ENCODE data around the gene ERBB4.

ERBB4 gene

DNA sequence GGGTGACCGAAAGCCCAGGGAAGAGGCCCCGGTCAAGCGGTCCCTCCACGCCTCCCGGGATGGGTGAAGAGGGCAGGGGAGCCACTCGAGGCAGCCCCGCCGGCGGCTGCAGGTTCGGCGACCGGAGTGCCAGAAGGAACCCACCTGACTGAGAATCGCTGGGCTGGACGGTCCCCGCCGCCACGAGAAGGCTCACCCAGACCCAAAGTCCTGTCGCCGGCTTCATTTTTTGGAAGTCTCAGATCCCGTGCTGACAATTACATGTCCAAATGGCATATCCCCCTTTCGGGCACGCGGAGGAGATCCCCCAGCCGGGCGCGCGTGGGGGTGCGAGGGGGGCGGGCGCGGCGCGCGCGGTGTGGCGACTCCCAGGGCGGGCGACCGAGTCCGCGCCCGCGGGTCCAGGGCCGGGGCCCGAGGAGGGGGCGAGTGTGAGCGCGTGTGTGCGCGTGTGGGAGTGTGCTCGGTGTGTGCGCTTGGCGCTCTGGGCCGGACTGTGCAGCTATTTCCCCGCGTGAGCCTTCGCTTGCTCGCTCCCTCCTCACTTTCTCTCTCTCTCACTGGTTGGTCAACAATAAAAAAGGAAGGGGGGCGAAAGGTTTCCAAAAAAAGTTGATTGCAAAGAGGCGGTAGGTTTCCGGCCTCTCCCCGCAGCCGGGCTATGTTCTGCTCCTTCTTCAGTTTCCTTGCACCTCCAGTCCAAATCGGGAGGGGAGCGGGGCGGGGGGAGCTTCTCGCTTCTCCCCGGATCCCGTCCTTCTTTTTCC, at the start of gene ERBB4:
TSS of gene ERBB4 (minus strand) at position 498 of the 767 bp plus-strand sequence. CDS start at position 226, 272 bp downstream.
- DNase-seq (ENCODE audit: low spot score), result no peak

DNA sequence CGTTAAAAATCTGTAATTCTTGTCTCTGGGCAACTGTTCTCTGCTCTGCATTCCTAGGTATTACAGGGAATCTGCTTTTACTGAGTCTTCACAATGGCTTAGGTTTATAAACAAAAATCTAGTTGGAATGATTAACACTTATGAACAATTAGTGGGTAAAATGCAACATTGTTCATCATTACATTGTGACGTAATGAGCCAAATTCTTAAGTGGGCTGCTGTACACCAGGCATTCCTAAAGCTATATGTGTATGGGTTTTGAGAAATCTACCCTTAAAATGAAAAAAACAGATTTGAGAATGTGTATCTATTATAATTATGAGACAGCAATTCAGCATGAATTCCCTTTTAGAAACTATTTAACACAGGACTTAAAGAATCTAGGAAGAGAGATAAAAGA, 41.5 kb upstream of the ERBB4 start:
- no peak for DNase-seq (ENCODE audit: low spot score)

DNA sequence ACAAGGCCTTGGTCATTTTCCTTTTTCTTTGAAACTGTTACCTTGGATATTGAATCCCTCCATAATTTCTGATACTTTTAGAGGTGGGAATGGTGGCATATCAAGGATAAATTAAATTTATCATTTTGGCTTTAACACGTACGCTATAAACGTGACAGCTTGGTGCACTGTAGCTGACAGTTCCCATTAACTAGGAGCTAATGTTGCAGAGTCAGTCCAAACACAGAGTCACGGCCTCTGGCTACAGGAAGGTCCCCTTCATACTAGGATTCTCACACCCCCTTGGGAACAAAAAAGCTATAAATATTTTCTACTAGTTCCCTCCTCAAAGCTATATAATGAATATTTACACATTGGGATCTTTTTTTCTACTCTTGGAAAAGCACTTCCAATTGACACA, 17.7 kb upstream of the ERBB4 start:
- no peak for DNase-seq (ENCODE audit: low spot score)

DNA sequence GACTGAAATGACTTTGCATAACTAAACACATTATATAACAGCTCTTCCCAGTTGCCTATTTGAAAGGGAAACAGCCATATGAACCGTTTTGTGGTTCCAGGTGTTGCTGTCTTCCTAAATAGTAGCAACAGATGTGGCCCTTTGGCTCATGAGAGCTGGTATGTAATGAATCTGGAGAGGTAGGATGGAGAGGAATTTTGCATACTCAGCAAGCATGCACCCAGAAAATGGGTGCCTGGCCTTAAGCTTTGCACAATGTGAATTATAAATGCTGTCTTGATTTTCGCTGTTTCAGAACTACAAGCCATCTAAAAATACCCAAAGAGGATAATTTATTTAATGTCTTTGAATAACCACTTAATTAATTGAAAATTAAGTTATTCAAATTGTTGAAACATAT, 15.6 kb upstream of the ERBB4 start:
- no peak for DNase-seq (ENCODE audit: low spot score)

DNA sequence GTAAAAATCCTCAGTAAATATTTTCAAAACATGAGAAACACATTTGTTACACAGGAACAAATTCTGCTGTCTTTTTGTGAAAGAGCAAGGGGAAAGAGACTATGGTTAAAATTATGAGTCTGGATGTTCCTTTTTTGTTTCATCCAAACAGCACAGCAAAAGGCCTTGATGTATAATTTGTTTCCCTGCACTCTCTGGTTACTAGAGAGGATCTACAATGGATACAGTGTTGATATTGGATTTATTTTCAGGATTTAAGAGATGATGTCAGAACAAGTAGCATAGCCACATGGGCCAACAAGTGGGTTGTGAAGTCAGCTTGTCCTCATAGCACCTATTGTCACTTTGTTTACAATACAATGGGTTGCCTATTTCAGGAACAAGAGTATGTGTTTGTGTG, 11.3 kb upstream of the ERBB4 start:
- no peak for DNase-seq (ENCODE audit: low spot score)

DNA sequence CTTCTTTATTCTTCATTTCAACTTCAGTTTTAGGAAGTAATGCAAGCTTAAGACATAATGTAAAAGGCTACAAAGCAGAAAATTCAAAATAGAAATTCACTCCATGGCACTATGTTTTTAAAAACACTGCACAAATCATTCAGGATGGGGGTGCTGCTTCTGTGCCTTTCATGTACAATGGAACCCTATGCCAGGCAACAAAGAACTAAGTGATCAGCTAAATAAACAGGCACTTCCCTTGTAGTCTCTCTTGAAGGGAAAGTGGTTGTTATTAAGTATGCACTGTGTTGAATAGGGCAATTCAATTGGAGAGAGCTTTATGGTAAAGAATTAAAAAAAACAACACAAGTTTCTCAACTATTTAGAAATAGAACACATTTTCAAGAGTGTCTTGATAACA, 10.9 kb upstream of the ERBB4 start:
- DNase-seq (ENCODE audit: low spot score), result no peak

DNA sequence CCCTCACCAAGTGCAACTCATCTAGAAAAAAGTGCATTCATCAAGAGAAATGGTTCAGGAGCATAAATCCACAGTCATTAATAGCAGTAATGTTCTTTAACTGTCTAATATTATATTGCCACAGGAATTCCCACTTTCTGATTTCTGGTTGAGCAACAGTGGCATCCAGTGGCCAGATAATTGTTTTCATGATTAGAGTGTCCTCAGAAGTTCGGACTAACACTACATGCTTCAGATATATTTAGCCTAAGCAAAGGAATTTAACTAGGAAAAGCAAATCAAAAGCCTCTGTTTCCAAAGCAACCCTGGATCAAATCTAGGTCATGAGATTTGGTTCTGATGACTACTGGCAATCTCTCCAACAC, 9.8 kb upstream of the ERBB4 start:
- peak; percentile 10 for DNase-seq (ENCODE audit: low spot score)

DNA sequence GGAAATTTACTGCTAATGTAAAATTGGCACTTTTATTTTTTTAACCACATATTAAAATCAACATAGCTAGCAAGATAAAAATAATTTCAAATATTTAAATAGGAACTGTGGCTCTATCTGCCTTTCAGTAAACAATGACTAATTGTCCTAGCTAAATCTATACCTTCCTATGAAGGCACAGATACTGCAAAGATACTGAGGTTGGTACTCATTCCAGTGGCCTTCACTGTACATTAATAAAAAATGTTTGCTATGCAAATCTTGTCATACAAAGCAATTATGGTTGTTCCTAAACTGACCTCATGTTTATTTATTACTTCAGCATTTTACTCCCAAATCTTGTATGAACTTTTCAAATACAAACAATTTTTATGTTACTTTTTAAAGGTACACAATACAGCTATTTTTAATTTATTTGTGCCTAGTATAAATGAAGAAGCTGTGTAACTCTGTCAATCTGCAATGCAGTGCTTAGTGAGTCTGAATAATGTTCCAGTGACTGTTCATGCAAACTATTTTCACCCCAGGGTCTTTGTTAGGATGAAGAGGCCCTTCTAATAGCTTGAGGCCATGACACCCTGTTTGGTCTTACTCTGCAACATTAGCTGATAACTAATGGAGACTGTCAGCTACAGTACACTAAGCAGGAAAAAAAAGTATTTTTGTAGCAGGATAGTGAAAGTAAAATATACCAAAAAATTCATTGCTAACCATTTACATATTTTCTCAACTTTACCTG, 9.3 kb upstream of the ERBB4 start:
- no peak for DNase-seq (ENCODE audit: low spot score)

DNA sequence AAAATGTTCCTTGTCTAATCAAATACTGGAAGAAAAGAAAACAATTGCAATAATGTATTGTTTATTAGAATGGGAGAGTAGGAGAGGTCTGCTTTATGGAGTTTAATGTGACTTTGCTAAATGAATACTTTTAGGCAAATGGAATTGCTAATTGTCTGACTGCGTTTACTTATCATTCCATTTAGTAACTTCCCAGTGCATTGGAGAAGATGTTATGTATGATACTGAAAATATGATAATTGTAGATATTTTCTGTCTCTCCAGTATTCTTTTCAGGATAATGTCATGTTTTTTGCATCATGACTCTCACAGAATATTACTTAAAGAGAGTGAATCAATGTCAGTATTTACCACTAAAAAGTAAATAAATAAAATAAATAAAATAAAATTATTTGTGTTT, 8.1 kb upstream of the ERBB4 start:
- DNase-seq (ENCODE audit: low spot score), result no peak

DNA sequence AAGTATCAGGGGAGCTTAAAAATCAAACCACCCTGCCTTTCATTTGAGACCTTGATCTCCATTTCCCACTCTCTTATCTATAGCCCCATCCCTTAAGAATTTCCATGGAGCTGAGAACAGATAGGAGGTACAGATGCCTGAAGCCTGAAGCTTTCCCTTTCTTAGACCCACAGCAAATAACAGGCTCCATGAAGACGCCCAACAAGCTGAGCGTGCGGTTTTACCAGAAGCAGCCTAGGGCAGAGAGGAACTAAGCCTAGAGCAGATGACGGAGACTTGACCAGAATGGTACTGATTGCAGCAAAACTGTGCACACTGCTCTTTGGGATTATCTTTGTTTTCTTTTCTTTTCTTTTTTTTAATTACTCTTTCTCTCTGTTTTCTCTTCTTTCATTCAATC, 1.7 kb upstream of the ERBB4 start:
- DNase-seq (ENCODE audit: low spot score), result no peak

DNA sequence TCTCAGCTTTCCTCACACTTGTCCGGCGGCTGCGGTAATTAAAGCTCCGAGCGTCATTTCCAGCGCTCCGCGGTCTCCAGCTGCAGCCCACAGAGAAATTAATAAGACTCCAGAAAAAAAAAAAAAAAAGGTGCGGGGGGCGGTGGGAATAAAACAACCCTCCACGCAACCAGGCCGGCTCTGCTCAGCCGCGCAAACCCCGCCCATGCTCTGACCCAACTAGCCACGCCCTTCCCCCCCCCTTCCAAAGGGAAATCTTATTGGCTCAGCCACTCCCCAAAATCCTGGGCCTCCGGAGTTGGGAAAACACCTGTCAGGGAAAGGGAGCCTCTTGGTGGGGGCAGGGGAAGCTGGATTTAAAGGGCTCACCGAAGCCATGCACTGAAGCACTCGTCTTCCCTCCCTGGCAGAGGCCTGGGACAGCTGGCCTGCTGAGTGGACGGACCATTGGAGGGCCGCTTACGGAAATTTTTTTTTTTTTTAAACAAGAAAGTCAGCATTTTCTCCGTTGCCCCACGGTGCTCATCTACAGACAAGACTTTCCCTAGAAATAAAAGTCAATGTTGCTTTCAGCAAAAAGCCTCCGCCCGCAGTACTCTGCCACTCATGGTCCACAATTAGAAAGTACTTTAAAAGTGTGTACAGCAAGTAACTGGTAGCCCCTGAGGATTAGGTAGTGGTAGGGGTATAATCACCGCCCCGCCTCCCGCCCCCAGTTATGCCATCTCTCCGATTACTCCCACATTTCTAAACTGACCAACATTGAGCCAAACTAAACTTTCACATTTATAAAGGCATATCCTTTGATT, 674 bp upstream of the ERBB4 start:
- DNase-seq (ENCODE audit: low spot score), result no peak

DNA sequence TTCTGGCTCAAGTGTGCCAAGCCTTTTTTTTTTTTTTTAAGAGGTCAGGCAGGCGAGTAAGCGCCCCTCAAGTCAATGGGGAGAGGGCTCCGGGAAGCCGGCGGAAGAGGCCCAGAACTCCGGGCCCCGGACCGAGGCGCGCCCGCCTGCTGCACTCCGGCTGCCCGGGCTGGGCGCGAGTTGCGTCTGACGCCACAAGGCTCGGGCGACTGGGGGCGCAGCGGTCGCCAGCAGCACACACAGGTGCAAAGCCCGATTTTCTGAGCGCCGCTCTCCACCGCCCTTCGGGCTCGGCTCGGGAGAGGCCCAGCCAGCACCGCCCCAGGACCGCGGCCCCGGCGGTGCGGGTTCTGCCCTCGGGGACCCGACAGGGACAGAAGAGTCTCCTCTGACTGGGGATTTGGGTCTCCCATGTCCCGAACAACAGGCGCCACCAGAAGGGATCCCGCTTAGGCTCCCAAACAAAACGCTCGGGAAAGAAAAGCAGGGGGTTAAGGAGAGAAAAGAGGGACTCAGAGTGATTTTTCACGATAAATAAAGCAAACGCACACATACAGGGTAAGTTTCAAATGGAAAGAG, 787 bp downstream of the ERBB4 start:
- no peak for DNase-seq (ENCODE audit: low spot score)

DNA sequence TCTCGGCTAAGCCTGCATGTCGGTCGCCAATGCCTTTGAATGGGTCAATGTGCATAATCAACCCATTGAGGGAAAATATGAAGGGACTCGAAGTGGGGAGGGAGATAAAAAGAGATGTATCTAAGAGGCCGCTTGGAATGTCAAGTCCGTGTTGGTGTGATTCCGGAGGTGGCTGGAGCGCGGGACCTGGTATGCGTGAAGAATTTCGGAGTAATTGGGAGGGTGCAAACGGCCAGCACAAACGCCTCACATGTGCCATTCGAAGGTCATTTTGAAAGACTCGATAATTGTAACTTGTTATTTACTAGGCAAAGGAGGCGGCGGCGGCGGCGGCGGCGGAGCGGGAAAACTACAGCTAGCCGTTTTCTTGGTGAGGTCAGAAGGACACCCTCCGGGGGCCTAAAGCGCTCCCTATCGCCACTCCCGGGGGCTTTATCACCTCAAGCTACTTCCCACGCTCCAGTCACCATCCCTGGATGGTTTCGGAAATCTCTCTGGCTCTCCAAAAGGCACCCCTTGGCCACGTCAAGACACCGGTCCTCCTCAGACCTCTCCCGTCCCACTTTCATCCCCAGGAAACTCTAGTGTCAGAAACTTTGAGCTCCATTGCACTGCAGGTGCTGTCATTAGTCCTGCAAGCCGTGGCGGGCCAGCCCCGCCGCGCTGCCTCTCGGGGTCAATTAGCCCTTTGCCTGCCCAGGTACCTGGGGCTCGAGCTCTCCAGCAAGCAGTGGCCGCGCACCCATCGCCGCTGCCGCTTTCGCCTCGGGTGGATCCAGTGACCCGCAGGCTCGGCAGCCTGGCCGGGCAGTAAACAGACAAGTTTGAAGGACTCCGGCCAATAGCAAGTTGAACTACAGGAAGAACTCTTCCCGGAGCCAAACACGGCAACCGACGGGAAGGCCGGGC, 1.5 kb downstream of the ERBB4 start:
- DNase-seq (ENCODE audit: low spot score), result no peak

DNA sequence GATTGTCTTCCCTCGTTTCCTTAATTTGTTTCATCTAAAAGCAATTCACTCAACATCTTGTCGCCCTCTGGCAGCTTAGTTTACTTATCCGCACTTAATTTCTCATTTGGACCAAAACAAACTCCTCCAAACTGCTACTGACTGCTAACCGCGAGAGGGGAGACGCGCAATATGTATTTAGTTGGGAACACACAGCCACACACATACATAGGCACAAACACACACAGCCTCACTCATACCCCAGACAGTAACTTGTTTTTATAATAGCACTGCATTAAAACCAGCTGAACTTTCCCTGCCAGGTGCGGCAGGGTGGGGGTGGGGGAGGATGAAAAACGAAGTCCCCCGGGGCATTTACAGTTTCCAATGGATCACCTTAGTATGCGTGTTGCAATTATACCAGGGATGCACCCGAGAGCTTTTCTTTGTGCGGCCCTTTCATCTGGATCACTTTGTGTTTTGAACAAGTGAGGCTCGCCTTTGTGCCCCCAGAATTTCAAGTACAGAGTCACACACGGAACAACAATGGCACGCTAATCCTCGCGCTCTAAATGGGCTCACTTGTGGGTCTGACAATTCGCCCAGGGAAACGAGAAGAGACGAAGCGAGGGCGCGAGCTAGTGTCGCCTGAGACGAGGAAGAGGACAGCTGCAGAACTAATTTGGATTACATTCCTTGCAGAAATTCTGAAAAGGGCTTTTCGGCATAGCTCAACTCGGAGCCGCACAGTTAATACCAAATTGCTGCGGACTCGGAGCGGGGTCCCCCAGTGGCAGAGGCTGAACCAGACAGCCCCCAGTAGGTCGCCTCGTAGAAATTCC, 2.4 kb downstream of the ERBB4 start:
- DNase-seq (ENCODE audit: low spot score), result no peak

DNA sequence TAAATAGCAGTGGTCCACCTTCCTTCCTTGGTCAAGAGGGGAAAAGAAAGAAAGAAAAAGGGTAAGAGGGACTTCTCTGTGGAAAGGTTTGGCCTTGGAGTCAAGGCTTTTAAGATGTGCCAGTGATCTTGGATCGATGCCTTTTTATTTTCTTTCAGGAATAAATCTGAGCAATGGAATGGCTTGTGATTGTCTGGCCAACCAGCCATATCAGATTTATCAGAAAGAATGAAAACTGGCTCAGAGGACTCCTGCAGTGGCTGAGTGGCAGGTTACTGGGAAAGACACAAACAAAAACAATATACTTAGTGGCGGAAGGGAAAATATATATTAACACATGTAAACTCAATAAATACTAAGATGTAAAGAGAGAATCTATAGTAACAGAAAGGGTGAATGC, 4.3 kb downstream of the ERBB4 start:
- no peak for DNase-seq (ENCODE audit: low spot score)

DNA sequence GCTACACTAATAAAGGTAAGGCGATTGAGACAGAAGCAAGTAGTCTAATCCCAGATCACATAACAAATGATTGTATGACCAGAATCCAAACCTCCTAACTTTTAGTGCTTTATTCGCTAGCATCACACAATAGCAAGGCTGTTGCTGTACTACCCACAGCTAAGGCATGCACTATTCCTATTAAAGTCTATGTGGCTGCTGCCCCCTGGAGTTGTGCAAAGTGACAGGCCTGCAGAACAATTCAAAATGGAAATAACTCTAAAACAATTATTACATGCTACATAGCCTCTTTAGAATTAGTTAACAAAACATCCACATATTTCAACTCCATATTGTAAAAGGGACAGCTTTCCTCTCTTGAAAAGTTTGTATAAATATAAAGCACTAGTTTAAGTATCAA, 6.0 kb downstream of the ERBB4 start:
- DNase-seq (ENCODE audit: low spot score), result no peak

DNA sequence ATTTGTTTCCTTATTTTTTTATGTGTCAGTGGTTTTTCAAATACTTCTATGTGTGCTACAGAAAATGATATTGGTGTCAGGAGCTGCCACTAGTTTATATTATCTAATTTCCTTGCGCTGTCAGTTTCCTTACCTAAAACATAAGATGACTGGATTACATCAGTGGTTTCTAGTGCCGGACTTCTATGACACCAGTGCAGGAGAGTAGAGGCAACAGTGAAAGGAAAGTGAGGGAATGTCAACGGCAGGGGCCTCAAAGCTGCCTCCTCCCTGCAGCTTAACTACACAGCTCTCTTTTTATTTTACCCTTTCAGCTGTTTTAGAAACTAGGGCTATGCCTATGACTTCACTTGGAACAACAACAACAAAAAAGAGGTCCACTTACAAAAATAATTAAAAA, 6.5 kb downstream of the ERBB4 start:
- DNase-seq (ENCODE audit: low spot score), result no peak

DNA sequence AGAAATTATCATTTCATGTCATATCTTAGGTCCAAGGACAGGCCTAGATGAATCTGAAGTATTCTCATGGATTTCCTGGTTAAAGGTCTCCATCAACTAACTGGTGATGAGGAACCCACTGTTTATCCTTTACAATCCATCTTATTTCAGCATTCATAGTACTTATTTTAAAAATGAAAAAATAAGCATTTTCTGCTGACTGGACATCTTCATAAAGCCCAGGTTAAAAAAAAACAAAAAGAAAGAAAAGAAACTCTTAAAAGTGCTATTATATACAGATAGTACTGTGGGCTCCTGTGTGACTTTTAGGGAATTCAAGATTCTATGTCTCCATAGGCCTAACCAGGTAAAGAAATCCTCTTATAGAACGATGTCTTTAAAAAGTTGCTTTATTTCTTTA, 7.1 kb downstream of the ERBB4 start:
- DNase-seq (ENCODE audit: low spot score), result no peak

DNA sequence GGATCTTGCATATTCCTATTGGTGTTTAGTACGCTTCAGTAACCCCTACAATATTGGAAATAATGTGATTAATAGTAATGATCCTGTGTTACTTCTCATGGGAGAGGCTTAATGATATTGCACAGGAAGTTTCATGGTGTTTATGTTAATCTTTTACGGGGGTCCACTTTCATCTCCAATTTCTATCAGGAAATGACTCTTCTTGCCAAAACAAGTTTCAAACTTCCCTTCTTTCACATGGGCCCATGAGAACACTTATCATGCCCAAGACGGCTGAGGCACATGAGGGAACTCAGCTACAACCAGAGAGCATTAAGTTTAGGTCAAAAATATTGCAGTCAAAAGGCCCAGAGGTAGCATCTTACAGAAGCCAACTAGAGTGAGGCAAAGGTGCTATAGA, 7.6 kb downstream of the ERBB4 start:
- DNase-seq (ENCODE audit: low spot score), result no peak

DNA sequence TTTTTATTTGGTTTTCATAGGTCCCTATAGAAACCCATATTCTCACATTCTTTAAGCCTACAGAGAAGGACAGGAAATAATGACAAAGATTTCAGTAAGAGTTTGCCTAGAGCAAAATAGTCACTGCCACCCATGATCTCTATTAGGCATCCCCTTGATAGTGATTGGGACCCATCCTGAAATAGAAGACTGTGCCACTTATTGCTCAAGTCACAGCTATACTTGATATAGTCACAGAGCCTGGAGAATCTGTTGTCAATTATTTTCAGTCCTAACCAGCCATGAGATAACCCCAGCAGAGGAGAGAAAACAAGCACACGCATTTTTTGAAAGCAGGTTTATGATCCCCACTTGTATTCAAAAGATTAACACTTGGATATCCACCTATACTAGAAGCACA, 8.2 kb downstream of the ERBB4 start:
- no peak for DNase-seq (ENCODE audit: low spot score)
